Stimulated activated CD8-positive, alpha-beta memory T cell treated with anti-CD3 and anti-CD28 coated beads, Interleukin-7, amount 100 ng/mL, for 4 hours (primary cell): ENCODE results near the gene SAMD13.

Experiments used
- DNase-seq, 2 donors: peaks; one replicate each; pipeline ENCODE4 v3.0.0-alpha.2; 2020; ENCODE audit warnings: low read depth in 2 of 2

Gene SAMD13

GRCh38 chr1:84345220-84345619 is 43.7 kb downstream of the SAMD13 start:
- DNase-seq = no peak

DNA sequence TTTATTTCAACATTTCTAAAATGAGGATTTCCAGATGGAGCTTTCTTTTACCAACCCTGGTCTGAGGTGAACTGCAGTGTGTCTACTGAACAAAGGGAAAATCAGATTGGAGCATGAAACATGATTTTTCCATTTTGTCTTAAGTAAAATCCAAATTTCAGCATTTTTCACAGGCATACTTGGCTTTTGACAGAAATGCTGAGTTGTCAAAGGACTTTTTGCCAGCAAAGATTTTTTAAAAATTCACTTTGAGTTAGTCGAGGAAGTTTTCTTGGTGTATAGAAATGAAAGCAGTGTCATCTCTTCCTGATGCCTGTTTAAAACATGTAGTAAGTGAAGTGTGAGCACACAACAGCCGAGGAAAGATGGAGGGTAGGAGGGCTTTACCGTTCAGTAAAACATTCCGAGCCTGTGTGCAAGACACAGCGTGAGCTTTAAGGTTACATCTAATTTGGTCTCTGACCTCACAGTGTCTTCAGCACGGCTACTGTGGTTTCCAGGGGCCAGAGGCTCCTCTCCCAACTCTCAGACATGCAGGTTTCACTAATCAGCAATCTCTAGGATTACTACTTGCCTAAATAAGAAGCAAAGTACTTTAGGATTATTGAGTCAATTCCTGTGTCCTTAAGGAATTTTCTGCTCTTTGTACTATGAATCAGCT is 45.9 kb downstream of the SAMD13 start:
- DNase-seq = no peak

- no peak for DNase-seq
Observed at GRCh38 chr1:84347932-84348555, 46.5 kb downstream of the SAMD13 start.

- no peak for DNase-seq
Observed at GRCh38 chr1:84348759-84349158, 47.3 kb downstream of the SAMD13 start.

DNA sequence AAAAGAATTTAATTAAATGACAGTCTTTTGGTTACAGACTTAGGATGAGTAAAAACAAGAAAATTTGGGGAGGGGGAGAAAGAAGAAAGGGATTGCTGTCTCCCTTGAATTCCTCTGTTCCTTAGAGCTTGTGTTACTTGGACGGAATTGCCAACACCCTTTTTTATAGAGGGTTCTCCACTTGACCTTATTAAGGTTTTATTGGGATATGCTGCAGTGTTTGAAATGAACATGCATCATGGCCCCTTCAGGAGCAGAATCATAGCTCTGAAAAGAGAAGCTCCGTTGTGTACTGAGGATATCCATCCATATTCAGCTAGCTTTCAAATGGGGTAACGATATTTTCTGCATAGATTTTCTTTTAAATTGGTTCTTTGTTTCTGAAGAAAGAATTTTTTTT is 48.6 kb downstream of the SAMD13 start:
- no peak for DNase-seq

DNA sequence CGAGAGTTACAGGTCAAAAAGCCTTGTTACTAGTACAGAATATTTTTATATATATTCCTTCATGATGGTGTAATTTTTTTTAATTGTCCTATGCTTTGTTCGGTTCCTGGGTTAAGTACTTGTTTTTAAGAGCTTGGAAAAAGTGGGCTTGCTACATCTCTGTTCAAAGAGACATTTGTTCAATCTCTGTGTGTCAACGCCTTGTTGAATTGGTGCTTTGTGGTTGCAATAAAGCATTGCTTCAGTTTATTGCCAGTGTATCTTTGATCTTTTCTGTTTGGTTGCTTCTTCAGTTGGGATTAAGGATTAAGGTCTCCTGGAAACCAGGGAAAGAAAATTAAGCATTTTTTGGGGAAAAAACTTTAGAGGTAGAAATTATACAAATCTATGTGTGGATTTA is 49.0 kb downstream of the SAMD13 start:
- no peak for DNase-seq

- DNase-seq = no peak
Observed at GRCh38 chr1:84352298-84353106, 51.0 kb downstream of the SAMD13 start.

- DNase-seq = no peak
Observed at GRCh38 chr1:84353695-84354094, 52.2 kb downstream of the SAMD13 start.

GRCh38 chr1:84355556-84355955 is 54.0 kb downstream of the SAMD13 start:
- DNase-seq = no peak

GRCh38 chr1:84356881-84357280 is 55.4 kb downstream of the SAMD13 start:
- DNase-seq = no peak

DNA sequence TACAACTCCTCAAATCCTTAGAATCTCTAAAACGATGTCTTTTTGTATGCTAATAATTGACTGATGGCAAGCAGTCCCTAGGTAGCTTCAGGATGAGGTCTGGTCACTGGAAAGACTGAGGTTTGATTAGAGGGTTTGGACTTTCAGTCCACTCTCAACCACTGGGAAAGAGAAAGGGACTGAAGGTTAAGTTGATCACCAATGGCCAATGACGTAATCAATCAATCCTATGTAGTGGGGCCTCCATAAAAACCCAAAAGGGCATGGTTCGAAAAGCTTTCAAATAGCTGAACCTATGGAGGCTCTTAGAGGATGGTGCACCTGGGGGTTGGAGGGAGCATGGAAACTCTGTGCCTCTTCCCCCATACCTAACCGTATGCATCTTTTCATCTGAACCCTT is 57.2 kb downstream of the SAMD13 start:
- no peak for DNase-seq

DNA sequence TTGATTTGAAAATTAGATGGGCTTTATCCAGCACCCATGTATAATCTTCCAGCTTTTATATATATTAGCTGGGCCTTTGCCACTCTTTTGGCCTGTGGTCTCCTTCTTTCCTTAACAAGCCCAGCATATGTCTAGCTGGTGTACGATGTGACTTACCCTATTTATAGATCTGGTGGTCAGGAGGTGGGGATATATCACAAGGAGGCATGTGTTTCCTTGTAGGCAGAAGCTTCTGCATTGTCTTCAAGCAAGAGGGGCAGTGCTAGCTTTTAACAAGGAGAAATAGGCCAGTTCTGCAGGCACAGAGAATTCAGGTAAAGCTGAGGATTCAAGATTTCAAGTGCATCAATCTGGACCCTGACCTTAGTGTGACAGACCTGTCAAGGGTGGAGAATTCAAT is 58.8 kb downstream of the SAMD13 start:
- no peak for DNase-seq

DNA sequence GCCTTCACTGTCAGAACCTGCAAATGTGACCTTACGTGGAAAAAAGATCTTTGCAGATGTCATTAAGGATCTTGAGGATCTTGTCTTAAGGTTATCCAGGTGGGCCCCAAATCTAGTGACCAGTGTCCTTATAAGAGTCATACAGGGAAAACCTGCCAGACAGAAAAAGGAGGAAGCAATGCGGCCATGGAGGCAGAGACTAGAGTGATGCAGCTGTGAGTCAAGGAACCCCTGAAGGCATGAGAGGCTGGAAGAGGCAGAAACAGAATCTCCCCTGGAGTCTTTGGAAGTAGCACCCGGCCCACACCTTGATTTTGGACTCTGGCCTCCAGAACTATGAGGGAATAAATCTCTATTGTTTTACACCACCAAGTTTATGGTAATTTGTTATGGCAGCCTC is 60.3 kb downstream of the SAMD13 start:
- DNase-seq = no peak

- DNase-seq = no peak
Observed at GRCh38 chr1:84363019-84363418, 61.5 kb downstream of the SAMD13 start.

GRCh38 chr1:84363622-84364021 is 62.1 kb downstream of the SAMD13 start:
- DNase-seq = no peak

GRCh38 chr1:84365225-84366221 is 64.0 kb downstream of the SAMD13 start:
- DNase-seq = peak; percentile 6 to 7

- no peak for DNase-seq
Observed at GRCh38 chr1:84366786-84367185, 65.3 kb downstream of the SAMD13 start.

DNA sequence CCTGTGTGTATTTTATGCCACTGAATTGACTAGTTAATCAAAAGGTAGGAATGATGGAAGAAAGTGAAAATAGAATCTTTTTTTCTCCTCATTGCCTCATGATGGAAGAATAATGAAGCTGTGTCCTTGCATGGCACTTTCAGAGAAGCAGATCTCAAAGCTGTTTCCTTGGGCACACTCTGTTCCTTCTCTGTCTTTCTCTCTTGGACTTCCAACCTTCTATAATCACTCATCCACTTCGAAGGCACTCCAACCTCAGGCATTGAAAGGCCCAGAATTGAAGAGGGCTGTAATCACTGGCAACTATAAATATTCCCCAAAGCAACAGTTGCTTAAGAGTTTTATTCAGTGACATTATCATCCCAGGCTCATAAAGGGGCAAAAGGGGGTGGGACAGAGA is 65.7 kb downstream of the SAMD13 start:
- no peak for DNase-seq

- DNase-seq = no peak
Observed at GRCh38 chr1:84368441-84368840, 66.9 kb downstream of the SAMD13 start.

- DNase-seq = no peak
Observed at GRCh38 chr1:84370266-84370665, 68.8 kb downstream of the SAMD13 start.

DNA sequence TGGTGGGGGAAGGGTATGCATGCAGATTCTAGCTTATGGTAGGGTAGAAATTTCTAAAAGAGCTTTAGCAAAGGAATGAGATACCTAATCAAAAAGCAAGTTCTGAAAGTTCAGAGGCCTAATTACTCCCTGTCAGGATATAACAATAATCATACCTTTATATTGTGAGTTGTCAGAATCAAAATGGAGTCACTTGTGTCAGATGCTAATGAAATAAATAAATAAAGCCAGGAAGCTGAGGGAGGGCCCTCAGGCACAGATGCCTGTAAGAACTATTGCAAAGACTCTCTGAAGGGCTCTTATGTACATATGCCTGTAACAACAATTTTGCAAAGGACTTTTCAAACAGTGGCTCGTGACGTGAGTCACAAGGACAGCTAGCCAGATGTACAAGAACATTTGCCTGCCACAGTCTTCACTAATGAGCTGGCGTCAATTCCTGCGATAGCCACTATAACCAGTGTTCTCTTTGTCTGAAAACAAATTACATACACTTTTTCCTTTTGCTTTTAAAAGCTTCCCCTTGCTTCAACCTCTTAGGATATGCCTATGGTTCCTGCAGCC is 69.4 kb downstream of the SAMD13 start:
- DNase-seq = peak in 1 of 2 donors; percentile 1
